GM12864 (cell line): ENCODE measurements around the gene ANKS1B.
"Not testable (repeated sequence)": the region's sequence is repeated elsewhere in the genome, so short reads cannot be mapped to it uniquely, and the experiment has no call there.

ENCODE experiments used
- DNase-seq: peaks from one replicate; pipeline ENCODE4 v3.0.0-alpha.2; 2011; ENCODE audit warnings: low read depth
- H3K4me3 ChIP-seq: 2 replicates; pipeline ENCODE4 v1.5.1; 2011; ENCODE audit warnings: mild to moderate bottlenecking, low read depth, low read length, control low read depth
- TF ChIP-seq, protein P1 (sequence below): IDR thresholded peaks from 2 replicates; pipeline ENCODE4 v1.5.1; 2011; ENCODE audit warnings: low read depth, mild to moderate bottlenecking, moderate library complexity, low read length, control low read depth, inconsistent platforms; ENCODE audit errors: missing control alignments

The ANKS1B gene

DNA sequence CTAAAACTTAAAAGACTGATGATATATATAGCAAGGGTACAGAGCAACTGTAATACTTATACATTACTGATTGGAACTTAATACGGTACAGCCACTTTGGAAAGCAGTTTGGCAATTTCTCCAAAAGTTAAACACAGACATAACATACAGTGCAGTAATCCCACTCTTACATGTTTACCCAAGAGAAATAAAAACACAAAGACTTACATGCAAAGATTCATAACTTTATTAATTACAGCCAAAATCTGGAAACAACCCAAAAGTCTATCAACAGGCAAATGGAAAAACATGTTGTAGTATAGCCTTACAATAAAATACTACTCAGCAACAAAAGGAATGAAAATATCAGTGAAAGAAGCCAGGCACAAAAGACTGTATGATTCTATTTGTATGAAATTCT is 252.6 kb downstream of the ANKS1B start:
- DNase-seq, result no peak
- no peak overlapping the region for H3K4me3 ChIP-seq
- TF ChIP-seq, protein P1, sequence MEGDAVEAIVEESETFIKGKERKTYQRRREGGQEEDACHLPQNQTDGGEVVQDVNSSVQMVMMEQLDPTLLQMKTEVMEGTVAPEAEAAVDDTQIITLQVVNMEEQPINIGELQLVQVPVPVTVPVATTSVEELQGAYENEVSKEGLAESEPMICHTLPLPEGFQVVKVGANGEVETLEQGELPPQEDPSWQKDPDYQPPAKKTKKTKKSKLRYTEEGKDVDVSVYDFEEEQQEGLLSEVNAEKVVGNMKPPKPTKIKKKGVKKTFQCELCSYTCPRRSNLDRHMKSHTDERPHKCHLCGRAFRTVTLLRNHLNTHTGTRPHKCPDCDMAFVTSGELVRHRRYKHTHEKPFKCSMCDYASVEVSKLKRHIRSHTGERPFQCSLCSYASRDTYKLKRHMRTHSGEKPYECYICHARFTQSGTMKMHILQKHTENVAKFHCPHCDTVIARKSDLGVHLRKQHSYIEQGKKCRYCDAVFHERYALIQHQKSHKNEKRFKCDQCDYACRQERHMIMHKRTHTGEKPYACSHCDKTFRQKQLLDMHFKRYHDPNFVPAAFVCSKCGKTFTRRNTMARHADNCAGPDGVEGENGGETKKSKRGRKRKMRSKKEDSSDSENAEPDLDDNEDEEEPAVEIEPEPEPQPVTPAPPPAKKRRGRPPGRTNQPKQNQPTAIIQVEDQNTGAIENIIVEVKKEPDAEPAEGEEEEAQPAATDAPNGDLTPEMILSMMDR, result no peak

DNA sequence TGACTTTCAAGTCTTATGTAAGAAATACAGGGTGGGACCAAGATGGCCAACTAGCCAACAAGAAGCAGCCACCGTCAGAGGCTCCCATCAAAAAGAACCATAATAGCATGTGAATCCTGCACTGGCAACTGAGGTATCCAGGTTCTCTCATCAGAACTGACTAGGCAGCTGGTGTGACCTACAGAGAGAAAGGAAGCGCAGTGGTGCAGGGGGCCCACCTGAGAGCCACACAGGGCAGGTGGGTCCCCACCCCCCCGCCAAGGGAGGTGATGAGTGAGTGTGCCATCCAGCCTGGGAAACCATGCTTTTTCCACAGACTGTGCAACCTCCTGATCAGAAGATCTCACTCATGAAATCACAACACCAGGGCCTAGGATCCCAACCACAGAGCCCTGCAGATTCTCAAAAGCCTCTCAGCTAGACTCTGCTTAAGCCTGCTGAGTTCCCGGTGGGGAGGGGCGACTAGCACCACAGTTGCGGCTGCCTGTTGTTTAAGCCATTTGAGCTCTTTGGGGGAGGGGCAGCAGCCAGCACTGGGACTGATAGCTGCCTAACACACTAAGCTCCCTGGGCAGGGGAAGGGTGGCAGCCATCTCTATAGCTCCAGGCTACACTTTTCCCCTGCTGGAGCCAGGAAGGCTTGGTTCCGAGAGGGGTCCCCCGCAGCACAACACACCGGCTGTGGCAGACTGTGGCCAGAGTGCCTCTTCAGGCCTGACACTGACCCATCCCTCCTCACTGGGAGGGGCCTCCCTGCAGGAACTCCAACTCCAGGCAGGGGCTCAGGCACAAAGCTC is 261.8 kb downstream of the ANKS1B start:
- DNase-seq, result no peak
- TF ChIP-seq, protein P1, result no peak
- H3K4me3 ChIP-seq, result no peak overlapping the region

DNA sequence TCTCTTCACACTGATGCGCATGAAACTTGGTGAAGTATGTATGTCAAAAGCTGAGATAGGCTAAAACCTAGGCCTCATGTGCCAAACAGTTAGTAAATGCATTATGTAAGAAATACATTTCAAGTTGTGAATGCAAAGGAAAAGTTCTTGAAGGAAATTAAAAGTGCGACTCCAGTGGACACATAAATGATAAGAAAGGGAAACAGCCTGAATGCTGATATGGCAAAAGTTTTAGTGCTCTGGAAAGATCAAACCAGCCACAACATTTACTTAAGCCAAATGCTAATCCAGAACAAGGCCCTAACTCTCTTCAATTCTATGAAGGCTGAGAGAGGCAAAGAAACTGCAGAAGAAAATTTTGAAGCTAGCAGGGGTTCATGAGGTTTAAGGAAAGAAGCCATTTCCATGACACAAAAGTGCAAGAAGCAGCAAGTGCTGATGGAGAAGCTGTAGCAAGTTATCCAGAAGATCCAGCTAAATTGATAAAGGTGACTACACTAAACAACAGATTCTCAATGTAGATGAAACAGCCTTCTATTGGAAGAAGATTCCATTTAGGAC is 262.9 kb downstream of the ANKS1B start:
- TF ChIP-seq, protein P1, result no peak
- no peak overlapping the region for H3K4me3 ChIP-seq
- DNase-seq, result no peak

DNA sequence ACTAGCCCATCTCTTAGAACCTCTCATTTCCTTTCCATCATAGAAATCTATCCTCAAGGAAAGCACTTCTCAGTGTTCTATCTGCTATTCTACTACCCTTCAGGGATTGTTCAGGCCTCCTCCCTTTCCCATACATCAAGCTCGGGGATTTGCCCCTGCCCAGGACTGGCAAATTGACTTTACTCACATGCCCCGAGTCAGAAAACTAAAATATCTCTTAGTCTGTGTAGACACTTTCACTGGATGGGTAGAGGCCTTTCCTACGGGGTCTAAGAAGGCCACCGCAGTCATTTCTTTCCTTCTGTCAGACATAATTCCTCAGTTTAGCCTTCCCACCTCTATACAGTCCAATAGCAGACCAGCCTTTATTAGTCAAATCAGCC is 264.7 kb downstream of the ANKS1B start:
- H3K4me3 ChIP-seq, result not testable (repeated sequence)

DNA sequence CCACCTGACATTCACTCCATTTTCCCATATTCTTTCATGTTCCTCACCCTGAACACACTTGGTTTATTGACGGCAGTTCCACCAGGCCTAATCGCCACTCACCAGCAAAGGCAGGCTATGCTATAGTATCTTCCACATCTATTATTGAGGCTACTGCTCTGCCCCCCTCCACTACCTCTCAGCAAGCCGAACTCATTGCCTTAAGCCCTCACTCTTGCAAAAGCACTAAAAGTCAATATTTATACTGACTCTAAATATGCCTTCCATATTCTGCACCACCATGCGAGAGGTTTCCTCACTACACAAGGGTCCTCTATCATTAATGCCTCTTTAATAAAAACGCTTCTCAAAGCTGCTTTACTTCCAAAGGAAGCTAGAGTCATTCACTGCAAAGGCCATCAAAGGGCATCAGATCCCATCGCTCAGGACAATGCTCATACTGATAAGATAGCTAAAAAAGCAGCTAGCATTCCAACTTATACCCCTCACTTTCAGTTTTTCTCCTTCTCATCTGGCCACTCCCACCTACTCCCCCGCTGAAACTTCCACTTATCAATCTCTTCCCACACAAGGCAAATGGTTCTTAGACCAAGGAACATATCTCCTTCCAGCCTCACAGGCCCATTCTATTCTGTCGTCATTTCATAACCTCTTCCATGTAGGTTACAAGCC is 265.2 kb downstream of the ANKS1B start:
- H3K4me3 ChIP-seq, DNase-seq: not testable (repeated sequence)

More for the DNA sequence above, 264.7 kb downstream of the ANKS1B start:
- not testable (repeated sequence) for DNase-seq

DNA sequence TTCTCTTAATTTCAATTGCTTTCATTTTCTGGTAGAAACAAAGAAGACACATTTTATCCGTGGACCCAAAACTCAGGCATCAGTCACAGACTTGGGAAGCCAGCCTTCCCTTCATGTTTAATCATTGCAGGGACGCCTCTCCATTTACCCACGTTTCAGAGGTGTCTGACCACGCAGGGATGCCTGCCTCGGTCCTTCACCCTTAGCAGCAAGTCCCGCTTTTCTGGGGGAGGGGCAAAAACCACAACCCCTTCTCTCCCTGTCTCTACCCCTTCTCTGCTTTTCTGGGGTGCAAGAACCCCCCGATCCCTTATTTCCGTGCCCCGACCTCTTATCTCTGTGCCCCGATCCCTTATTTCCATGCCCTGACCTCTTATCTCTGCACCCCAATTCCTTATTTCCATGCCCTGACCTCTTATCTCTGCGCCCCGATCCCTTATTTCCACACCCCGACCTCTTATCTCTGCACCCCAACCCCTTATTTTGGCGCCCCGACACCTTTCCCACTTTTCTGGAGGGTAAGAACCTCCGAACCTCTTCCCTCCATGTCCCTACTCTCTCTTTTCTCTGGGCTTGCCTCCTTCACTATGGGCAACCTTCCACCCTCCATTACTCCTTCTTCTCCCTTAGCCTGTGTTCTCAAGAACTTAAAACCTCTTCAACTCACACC is 268.8 kb downstream of the ANKS1B start:
- DNase-seq, H3K4me3 ChIP-seq: not testable (repeated sequence)

DNA sequence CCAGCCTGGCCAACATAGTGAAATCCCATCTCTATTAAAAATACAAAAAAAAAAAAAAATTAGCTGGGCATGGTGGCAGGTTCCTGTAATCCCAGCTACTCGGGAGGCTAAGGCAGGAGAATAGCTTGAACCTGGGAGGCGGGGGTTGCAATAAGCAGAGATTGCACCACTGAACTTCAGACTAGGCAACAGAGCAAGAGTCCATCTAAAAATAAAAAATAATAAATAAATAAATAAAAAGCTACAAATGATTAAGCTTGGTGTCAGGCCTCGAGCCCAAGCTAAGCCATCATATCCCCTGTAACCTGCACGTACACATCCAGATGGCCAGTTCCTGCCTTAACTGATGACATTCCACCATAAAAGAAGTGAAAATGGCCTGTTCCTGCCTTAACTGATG is 269.8 kb downstream of the ANKS1B start:
- DNase-seq, H3K4me3 ChIP-seq: not testable (repeated sequence)

DNA sequence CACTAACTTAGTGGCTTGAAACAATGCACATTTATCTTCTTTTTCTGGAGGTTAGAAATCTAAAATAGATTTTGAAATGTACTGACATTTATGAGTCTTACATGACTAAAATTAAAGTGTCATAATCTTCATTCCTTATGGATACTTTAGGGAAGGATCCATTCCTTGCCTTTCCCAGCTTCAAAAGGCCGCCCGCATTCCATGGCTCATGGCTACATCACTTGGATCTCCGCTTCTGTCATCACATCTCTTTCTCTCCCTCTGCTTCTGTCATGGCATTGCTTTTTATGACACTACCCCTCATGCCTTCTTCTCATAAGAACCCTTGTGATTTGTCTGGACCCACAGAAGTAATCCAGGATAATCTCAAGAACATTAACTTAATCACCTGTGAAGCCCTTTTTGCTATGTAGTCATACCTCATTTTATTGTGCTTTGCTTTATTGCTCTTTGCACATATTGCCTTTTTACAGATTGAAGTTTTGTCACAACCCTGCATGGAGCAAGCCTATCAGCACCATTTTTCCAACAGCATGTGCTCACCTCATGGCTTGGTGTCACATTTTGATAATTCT is 270.7 kb downstream of the ANKS1B start:
- no peak overlapping the region for H3K4me3 ChIP-seq
- DNase-seq, result no peak
- TF ChIP-seq, protein P1, result no peak
